IMR-90 (cell line): Measurements from ENCODE around the gene TMUB2. TPM values are rescaled to one million over a fixed set of nuclear protein-coding genes. Genes with fewer than 3 reads are reported as not detected.

Source experiments
- ATAC-seq: fragments of 200-7000 bp; cut with Tn5 transposase; 2 replicates; pipeline ENCODE4 v1.9.1; 2020; ENCODE audit warnings: low read depth, mild to moderate bottlenecking, moderate library complexity
- BruUV-seq: library from RNA; stranded (reverse); fragments of 400-500 nt; replicated peaks from 2 replicates; lab custom pipeline; 2021; lab: Mats Ljungman, UMichigan
- CTCF ChIA-PET: fragments of 300-600 bp; formaldehyde crosslinking; extraction: SDS; loops from one replicate; lab custom pipeline; 2021; ENCODE audit warnings: antibody characterized with exemption; lab: Yijun Ruan, JAX
- POLR2A ChIA-PET: fragments of 300-600 bp; sonication (Branson Sonifier 250); formaldehyde crosslinking; loops from one replicate; lab custom pipeline; 2022; ENCODE audit warnings: antibody characterized with exemption; ENCODE audit not compliant: unreplicated experiment; lab: Charles Lee
- DNase-seq: peaks from one replicate; pipeline ENCODE4 v3.0.0; 2013
- H2AFZ ChIP-seq: replicated peaks from 2 replicates; pipeline ENCODE3; 2013; ENCODE audit warnings: low read length, mild to moderate bottlenecking; ENCODE audit not compliant: poor library complexity
- H2AK5ac ChIP-seq: 2 replicates; pipeline ENCODE4 v1.6.1; 2013; ENCODE audit warnings: low read depth, low read length, inconsistent platforms
- H2AK9ac ChIP-seq: replicated peaks from 2 replicates; pipeline ENCODE3; 2013; ENCODE audit warnings: mild to moderate bottlenecking, low read depth, low read length, moderate library complexity; ENCODE audit not compliant: poor library complexity
- H2BK120ac ChIP-seq: 2 replicates; pipeline ENCODE4 v1.6.1; 2013; ENCODE audit warnings: low read depth, low read length, inconsistent platforms
- H2BK15ac ChIP-seq: 3 replicates; pipeline ENCODE4 v1.6.1; 2013; ENCODE audit warnings: low read depth, low read length, inconsistent platforms
- H2BK20ac ChIP-seq: 2 replicates; pipeline ENCODE4 v1.6.1; 2013; ENCODE audit warnings: low read depth, mild to moderate bottlenecking, inconsistent platforms, low read length, moderate library complexity
- H2BK5ac ChIP-seq: 2 replicates; pipeline ENCODE4 v1.6.1; 2013; ENCODE audit warnings: mild to moderate bottlenecking, low read depth, low read length, inconsistent platforms; ENCODE audit not compliant: poor library complexity, severe bottlenecking
- H3K14ac ChIP-seq: replicated peaks from 2 replicates; pipeline ENCODE4 v1.6.1; 2013; ENCODE audit warnings: low read depth, low read length, inconsistent platforms
- H3K18ac ChIP-seq: 2 replicates; pipeline ENCODE4 v1.6.1; 2013; ENCODE audit warnings: low read depth, low read length, control low read depth
- H3K23ac ChIP-seq: 2 replicates; pipeline ENCODE4 v1.6.1; 2013; ENCODE audit warnings: low read depth, low read length, inconsistent platforms
- H3K27ac ChIP-seq: 2 replicates; pipeline ENCODE4 v1.5.1; 2013; ENCODE audit warnings: mild to moderate bottlenecking, control low read depth, low read length; ENCODE audit not compliant: insufficient read depth
- H3K27me3 ChIP-seq: 2 replicates; pipeline ENCODE4 v1.6.1; 2013; ENCODE audit warnings: low read length; ENCODE audit not compliant: control insufficient read depth, insufficient read depth
- H3K36me3 ChIP-seq: 2 replicates; pipeline ENCODE4 v1.6.1; 2013; ENCODE audit warnings: low read length, mixed read lengths; ENCODE audit not compliant: control insufficient read depth, insufficient read depth
- H3K4ac ChIP-seq: 2 replicates; pipeline ENCODE4 v1.6.1; 2013; ENCODE audit warnings: low read depth, low read length, inconsistent platforms
- H3K4me1 ChIP-seq: 2 replicates; pipeline ENCODE4 v1.6.1; 2013; ENCODE audit warnings: low read length, mixed read lengths; ENCODE audit not compliant: control insufficient read depth, insufficient read depth
- H3K4me2 ChIP-seq: 2 replicates; pipeline ENCODE4 v1.6.1; 2013; ENCODE audit warnings: low read depth, mild to moderate bottlenecking, control low read depth, low read length, moderate library complexity
- H3K4me3 ChIP-seq: 2 replicates; pipeline ENCODE4 v1.5.1; 2013; ENCODE audit warnings: low read depth, mild to moderate bottlenecking, control low read depth, low read length, moderate library complexity; ENCODE audit not compliant: insufficient read depth
- H3K56ac ChIP-seq: 2 replicates; pipeline ENCODE4 v1.6.1; 2013; ENCODE audit warnings: low read length, inconsistent platforms; ENCODE audit not compliant: insufficient read depth; ENCODE audit errors: extremely low read depth
- H3K79me1 ChIP-seq, 2 experiments: 2 replicates each; pipeline ENCODE4 v1.6.1; 2013; ENCODE audit warnings: low read length in 2 of 2, inconsistent platforms in 1 of 2, low read depth in 1 of 2
- H3K9ac ChIP-seq: 2 replicates; pipeline ENCODE4 v1.6.1; 2013; ENCODE audit warnings: low read depth, low read length, control low read depth
- H3K9me1 ChIP-seq: 2 replicates; pipeline ENCODE4 v1.6.1; 2013; ENCODE audit warnings: low read length, inconsistent platforms; ENCODE audit not compliant: insufficient read depth
- H3K9me3 ChIP-seq: 2 replicates; pipeline ENCODE4 v1.6.1; 2013; ENCODE audit warnings: low read length; ENCODE audit not compliant: control insufficient read depth, insufficient read depth
- H4K20me1 ChIP-seq: 2 replicates; pipeline ENCODE4 v1.6.1; 2013; ENCODE audit warnings: low read length, inconsistent platforms; ENCODE audit not compliant: insufficient read depth
- H4K5ac ChIP-seq: 2 replicates; pipeline ENCODE4 v1.6.1; 2013; ENCODE audit warnings: mild to moderate bottlenecking, low read depth, low read length, control low read depth
- H4K8ac ChIP-seq, 2 experiments: 2 replicates each; pipeline ENCODE4 v1.6.1; 2013; ENCODE audit warnings: low read depth in 2 of 2, low read length in 2 of 2, control low read depth in 1 of 2, inconsistent platforms in 1 of 2
- H4K91ac ChIP-seq: 2 replicates; pipeline ENCODE4 v1.6.1; 2013; ENCODE audit warnings: low read depth, low read length, inconsistent platforms; ENCODE audit not compliant: insufficient read depth
- CTCF ChIP-seq: conservative IDR thresholded peaks from 2 replicates; pipeline ENCODE4 v1.5.1; 2012; ENCODE audit warnings: mild to moderate bottlenecking, low read depth, low read length, improper control_type of control experiment
- RAD21 ChIP-seq: IDR thresholded peaks from 2 replicates; pipeline ENCODE4 v1.6.1; 2012; ENCODE audit warnings: low read length, improper control_type of control experiment
- WGBS, 2 experiments: methylation state at CpG; one replicate each; pipeline versions ENCODE4 v1.1.5 to v1.1.7; 2013; ENCODE audit warnings: missing lambda C conversion rate in 2 of 2; ENCODE audit not compliant: insufficient read length in 1 of 2; ENCODE audit errors: extremely low coverage in 2 of 2; 5-methylcytosine and 5-hydroxymethylcytosine counted together
- dilution Hi-C: fragments of 300-500 bp; cut with HindIII; formaldehyde crosslinking; loops from one replicate; pipeline ENCODE4 v1.14.3; 2018; ENCODE audit warnings: low sequenced_read_pairs; ENCODE audit not compliant: unreplicated experiment
- in situ Hi-C: fragments of 300-500 bp; cut with MboI; formaldehyde crosslinking; loops from 3 replicates; pipeline ENCODE4 v1.14.3; 2019; ENCODE audit warnings: low sequenced_read_pairs, inconsistent platforms, mixed read lengths
- intact Hi-C: fragments of 100-400 bp; cut with micrococcal nuclease; formaldehyde crosslinking; loops from 2 replicates; pipeline ENCODE4 v1.10.0; 2022
- polyA plus RNA-seq, 3 experiments: library from polyadenylated mRNA; depleted of rRNA; stranded (reverse); fragments of >200 nt; gene quantifications; 2 replicates each; pipeline ENCODE4 v1.2.3, GENCODE V29; 2012; ENCODE audit warnings: low replicate concordance in 1 of 3
- total RNA-seq: library from RNA; depleted of rRNA; stranded (reverse); fragments of >200 nt; gene quantifications from 2 replicates; pipeline ENCODE4 v1.2.3, GENCODE V29; 2012

Gene TMUB2
- total and polyA plus RNA-seq, 2 of the 4 experiments (the other 2 are of a cell fraction): 16.5 to 42.5 TPM

- H3K9me1 ChIP-seq: peaks cover 25% of the 10 kb centered on the region
Measured at GRCh38 chr17:44207319-44207718, 20.5 kb downstream of the TMUB2 start.

More at GRCh38 chr17:44207319-44207718, 20.5 kb downstream of the TMUB2 start:
- Histone ChIP-seq H4K5ac (no peak overlapping the region), H3K14ac (no peak overlapping the region), H4K8ac (no peak overlapping the region), H3K27me3 (no peaks in the 10 kb centered on the region), H3K9ac (no peak overlapping the region), H2AFZ (no peak overlapping the region), H4K20me1 (peaks cover 26% of the 10 kb centered on the region; the same call in 1 of the 2 replicates), H3K4me3 (no peak overlapping the region), H3K56ac (no peak overlapping the region), H3K27ac (no peak overlapping the region), H2BK120ac (no peak overlapping the region), H3K4me2 (no peak overlapping the region), H3K4me1 (peaks cover 22% of the 10 kb centered on the region), H2AK9ac (peak overlapping the region; percentile 77), H3K9me3 (no peaks in the 10 kb centered on the region), H3K23ac (no peak overlapping the region), H2AK5ac (no peak overlapping the region), H3K79me1 (peaks cover 13 to 51% of the 10 kb centered on the region in 2 experiments; a peak in 3 of 4 replicates), H4K91ac (no peak overlapping the region), H3K4ac (no peak overlapping the region), H2BK20ac (no peak overlapping the region), H3K36me3 (peaks cover 42% of the 10 kb centered on the region), H3K18ac (no peak overlapping the region), H2BK5ac (no peak overlapping the region), H2BK15ac (no peak overlapping the region)
- ChIA-PET CTCF (interaction anchor here (0.7 kb wide), 1 partner anchor 130 kb away, joined by 3 read pairs; no protein-coding TSS in a partner anchor), POLR2A (no interaction called here)
- TF ChIP-seq CTCF: no peak
- no peak for TF ChIP-seq RAD21
- intact Hi-C loops (no loop called here), in situ Hi-C loops (loop anchor here (25.0 kb wide), 2 partner anchors 305 to 430 kb away; partner anchors contain the start of gene GPATCH8), dilution Hi-C loops (no loop called here)
- WGBS, 2 experiments: 93 to 100% methylated on average over 5 to 8 of the region's 17 CpGs
- DNase-seq (no peak), ATAC-seq (no peak)
- BruUV-seq: no TSS peak
